Measurements from ENCODE around the gene CARNS1. TPM values are rescaled to one million over a fixed set of nuclear protein-coding genes. Genes with fewer than 3 reads are reported as not detected.

The CARNS1 gene
- total RNA-seq, 6 donors from 2014 or later, result 0.49 to 4.2 (median 0.89) TPM

DNA sequence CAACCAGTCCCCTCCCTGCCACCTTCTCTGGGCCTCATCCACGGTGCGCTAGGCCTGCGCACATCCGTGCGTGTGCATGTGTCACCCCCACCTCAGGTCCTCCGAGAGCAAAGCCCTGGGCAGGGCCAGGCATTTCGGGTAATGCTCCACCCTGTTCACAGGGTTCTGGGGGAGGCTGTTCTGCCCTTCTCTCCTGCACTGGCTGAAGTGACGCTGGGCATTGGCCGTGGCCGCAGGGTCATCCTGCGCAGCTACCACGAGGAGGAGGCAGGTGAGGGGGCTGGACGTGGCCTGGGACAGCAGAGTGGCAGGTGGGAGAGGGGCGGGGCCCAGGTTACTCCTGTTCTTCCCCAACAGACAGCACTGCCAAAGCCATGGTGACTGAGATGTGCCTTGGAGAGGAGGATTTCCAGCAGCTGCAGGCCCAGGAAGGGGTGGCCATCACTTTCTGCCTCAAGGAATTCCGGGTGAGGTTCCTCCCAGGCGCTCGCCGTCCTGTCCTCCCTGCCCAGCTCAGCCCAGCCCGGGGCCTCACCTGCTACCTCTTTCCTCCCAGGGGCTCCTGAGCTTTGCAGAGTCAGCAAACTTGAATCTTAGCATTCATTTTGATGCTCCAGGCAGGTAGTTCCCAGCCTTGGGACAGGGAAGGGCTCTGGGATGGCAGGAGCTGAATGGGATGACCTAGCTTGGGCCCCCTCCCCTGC lies 19.8 kb upstream of the CARNS1 start:
- H3K36me3 ChIP-seq, result peaks cover 14 to 59% (median 47%) of the 10 kb centered on the region in 4 donors
- ATAC-seq (ENCODE audit: low FRiP score in 2 of 2) (no peak), DNase-seq (peak in 1 of 2 donors; percentile 64)
- H3K27ac ChIP-seq, result no peak overlapping the region
- no peak for TF ChIP-seq POLR2A (IDR thresholded peaks at IDR 0.05)
- no peak for TF ChIP-seq POLR2AphosphoS5 (IDR thresholded peaks at IDR 0.05)
- TF ChIP-seq, protein P1, sequence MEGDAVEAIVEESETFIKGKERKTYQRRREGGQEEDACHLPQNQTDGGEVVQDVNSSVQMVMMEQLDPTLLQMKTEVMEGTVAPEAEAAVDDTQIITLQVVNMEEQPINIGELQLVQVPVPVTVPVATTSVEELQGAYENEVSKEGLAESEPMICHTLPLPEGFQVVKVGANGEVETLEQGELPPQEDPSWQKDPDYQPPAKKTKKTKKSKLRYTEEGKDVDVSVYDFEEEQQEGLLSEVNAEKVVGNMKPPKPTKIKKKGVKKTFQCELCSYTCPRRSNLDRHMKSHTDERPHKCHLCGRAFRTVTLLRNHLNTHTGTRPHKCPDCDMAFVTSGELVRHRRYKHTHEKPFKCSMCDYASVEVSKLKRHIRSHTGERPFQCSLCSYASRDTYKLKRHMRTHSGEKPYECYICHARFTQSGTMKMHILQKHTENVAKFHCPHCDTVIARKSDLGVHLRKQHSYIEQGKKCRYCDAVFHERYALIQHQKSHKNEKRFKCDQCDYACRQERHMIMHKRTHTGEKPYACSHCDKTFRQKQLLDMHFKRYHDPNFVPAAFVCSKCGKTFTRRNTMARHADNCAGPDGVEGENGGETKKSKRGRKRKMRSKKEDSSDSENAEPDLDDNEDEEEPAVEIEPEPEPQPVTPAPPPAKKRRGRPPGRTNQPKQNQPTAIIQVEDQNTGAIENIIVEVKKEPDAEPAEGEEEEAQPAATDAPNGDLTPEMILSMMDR (IDR thresholded peaks at IDR 0.05), result no peak
- TF ChIP-seq EP300 (IDR thresholded peaks at IDR 0.05), result no peak
- peaks cover 27 to 57% (median 32%) of the 10 kb centered on the region in 4 donors for H3K4me1 ChIP-seq
- no peak overlapping the region for H3K4me3 ChIP-seq
- 89 to 92% methylated on average over 10 to 19 of the region's 19 CpGs for WGBS, 2 donors
- H3K9me3 ChIP-seq, result no peaks in the 10 kb centered on the region
- no peaks in the 10 kb centered on the region for H3K27me3 ChIP-seq

GRCh38 chr11:67396259-67396581 lies 19.3 kb upstream of the CARNS1 start:
- ATAC-seq (ENCODE audit: low FRiP score in 2 of 2) (no peak), DNase-seq (peak in 1 of 2 donors; percentile 37)
- Histone ChIP-seq H3K27me3 (no peaks in the 10 kb centered on the region), H3K4me1 (peaks cover 24 to 57% (median 32%) of the 10 kb centered on the region in 4 donors), H3K4me3 (no peak overlapping the region), H3K36me3 (peaks cover 14 to 59% (median 47%) of the 10 kb centered on the region in 4 donors), H3K9me3 (no peaks in the 10 kb centered on the region), H3K27ac (no peak overlapping the region)
- TF ChIP-seq, protein P1 (IDR thresholded peaks at IDR 0.05), result no peak
- no peak for TF ChIP-seq POLR2AphosphoS5 (IDR thresholded peaks at IDR 0.05)
- TF ChIP-seq POLR2A (IDR thresholded peaks at IDR 0.05), result no peak
- no peak for TF ChIP-seq EP300 (IDR thresholded peaks at IDR 0.05)
- 90 to 97% methylated on average over 7 of the region's 7 CpGs for WGBS, 2 donors

GRCh38 chr11:67396587-67397389 lies 18.7 kb upstream of the CARNS1 start:
- no peaks in the 10 kb centered on the region for H3K9me3 ChIP-seq
- 34 to 58% methylated on average over 13 of the region's 13 CpGs for WGBS, 2 donors
- DNase-seq (peak in 1 of 2 donors; percentile 48), ATAC-seq (ENCODE audit: low FRiP score in 2 of 2) (no peak)
- no peak overlapping the region for H3K4me3 ChIP-seq
- H3K27me3 ChIP-seq, result no peaks in the 10 kb centered on the region
- H3K27ac ChIP-seq, result peak overlapping the region in 2 of 4 donors; percentile 13 to 53
- H3K4me1 ChIP-seq, result peaks cover 24 to 55% (median 30%) of the 10 kb centered on the region in 4 donors
- TF ChIP-seq POLR2A (IDR thresholded peaks at IDR 0.05) (no peak), EP300 (IDR thresholded peaks at IDR 0.05) (no peak), POLR2AphosphoS5 (IDR thresholded peaks at IDR 0.05) (no peak)
- TF ChIP-seq, protein P1 (IDR thresholded peaks at IDR 0.05), result no peak
- peaks cover 14 to 59% (median 47%) of the 10 kb centered on the region in 4 donors for H3K36me3 ChIP-seq

- Histone ChIP-seq H3K9me3 (no peaks in the 10 kb centered on the region), H3K4me1 (peaks cover 26 to 57% (median 33%) of the 10 kb centered on the region in 4 donors), H3K4me3 (no peak overlapping the region), H3K27ac (peak overlapping the region in 1 of 4 donors; percentile 53), H3K27me3 (no peaks in the 10 kb centered on the region), H3K36me3 (peaks cover 14 to 59% (median 47%) of the 10 kb centered on the region in 4 donors)
- peak in 1 of 2 donors; percentile 49 for DNase-seq
- TF ChIP-seq POLR2AphosphoS5 (IDR thresholded peaks at IDR 0.05) (no peak), EP300 (IDR thresholded peaks at IDR 0.05) (no peak), POLR2A (IDR thresholded peaks at IDR 0.05) (no peak)
- TF ChIP-seq, protein P1 (IDR thresholded peaks at IDR 0.05), result no peak
- WGBS, 2 donors, result 72 to 88% methylated on average over 2 to 6 of the region's 6 CpGs
- no peak for ATAC-seq (ENCODE audit: low FRiP score in 2 of 2)
Measured at GRCh38 chr11:67397536-67397935, 17.9 kb upstream of the CARNS1 start.

Measured in upper lobe of left lung (tissue), 6 donors.